Stimulated activated CD8-positive, alpha-beta memory T cell treated with anti-CD3 and anti-CD28 coated beads, Interleukin-15, amount 100 ng/mL, for 48 hours (primary cell): Measurements from ENCODE around the gene USP6NL.

ENCODE experiments used
- DNase-seq, 2 donors: peaks; one replicate each; pipeline ENCODE4 v3.0.0-alpha.2; 2020; ENCODE audit warnings: low read depth in 2 of 2

The USP6NL gene

GRCh38 chr10:11593612-11594011 is 17.8 kb downstream of the USP6NL start:
- DNase-seq, result no peak

GRCh38 chr10:11589738-11590137 is 21.7 kb downstream of the USP6NL start:
- no peak for DNase-seq

GRCh38 chr10:11588873-11589574 is 22.4 kb downstream of the USP6NL start:
- DNase-seq, result no peak

- no peak for DNase-seq
These were observed 23.7 kb downstream of the USP6NL start for GRCh38 chr10:11587722-11588259.

- no peak for DNase-seq
These were observed 25.3 kb downstream of the USP6NL start for GRCh38 chr10:11586170-11586569.

- no peak for DNase-seq
These were observed 30.2 kb downstream of the USP6NL start for GRCh38 chr10:11581213-11581612.

GRCh38 chr10:11579885-11580284 is 31.6 kb downstream of the USP6NL start:
- no peak for DNase-seq

GRCh38 chr10:11578802-11579255 is 32.6 kb downstream of the USP6NL start:
- DNase-seq, result peak; percentile 14 to 37

GRCh38 chr10:11576092-11576809 is 35.2 kb downstream of the USP6NL start:
- no peak for DNase-seq

GRCh38 chr10:11573497-11573896 is 38.0 kb downstream of the USP6NL start:
- DNase-seq, result no peak

- no peak for DNase-seq
These were observed 40.7 kb downstream of the USP6NL start for GRCh38 chr10:11570751-11571150.

- DNase-seq, result no peak
These were observed 42.0 kb downstream of the USP6NL start for GRCh38 chr10:11569471-11569870.

- no peak for DNase-seq
These were observed 42.9 kb downstream of the USP6NL start for GRCh38 chr10:11568578-11568977.

GRCh38 chr10:11564741-11565140 is 46.7 kb downstream of the USP6NL start:
- DNase-seq, result no peak

- no peak for DNase-seq
These were observed 47.5 kb downstream of the USP6NL start for GRCh38 chr10:11563936-11564335.

GRCh38 chr10:11562888-11563287 is 48.6 kb downstream of the USP6NL start:
- no peak for DNase-seq

GRCh38 chr10:11560076-11560709 is 51.3 kb downstream of the USP6NL start:
- DNase-seq, result no peak

GRCh38 chr10:11557967-11558366 is 53.5 kb downstream of the USP6NL start:
- DNase-seq, result no peak

GRCh38 chr10:11557513-11557912 is 53.9 kb downstream of the USP6NL start:
- DNase-seq, result no peak

GRCh38 chr10:11555556-11555955 is 55.9 kb downstream of the USP6NL start:
- DNase-seq, result no peak

- DNase-seq, result no peak
These were observed 57.6 kb downstream of the USP6NL start for GRCh38 chr10:11553773-11554381.
